ENCODE measurements around the gene IFNA13. TPM values are rescaled to one million over a fixed set of nuclear protein-coding genes. Genes with fewer than 3 reads are reported as not detected.
"Not testable (repeated sequence)": the region's sequence is repeated elsewhere in the genome, so short reads cannot be mapped to it uniquely, and the experiment has no call there.

IFNA13 gene
- polyA plus RNA-seq (ENCODE audit: insufficient read length in 4 of 4), result not detected

- DNase-seq (ENCODE audit: low read depth in 4 of 4, low spot score in 2 of 4), result no peak
These were observed at the start of gene IFNA13 for GRCh38 chr9:21367957-21368356. Gene IFNA13 (minus strand): TSS chr9:21368057. CDS start chr9:21368010, 47 bp downstream.

- DNase-seq (ENCODE audit: low read depth in 4 of 4, low spot score in 2 of 4), result no peak
These were observed 47.8 kb upstream of the IFNA13 start for GRCh38 chr9:21415493-21416267.

- no peak for DNase-seq (ENCODE audit: low read depth in 4 of 4, low spot score in 2 of 4)
These were observed 46.5 kb upstream of the IFNA13 start for GRCh38 chr9:21414220-21414940.

GRCh38 chr9:21413624-21414023, 45.8 kb upstream of the IFNA13 start:
- DNase-seq (ENCODE audit: low read depth in 4 of 4, low spot score in 2 of 4), result no peak

- DNase-seq (ENCODE audit: low read depth in 4 of 4, low spot score in 2 of 4), result no peak
These were observed 45.3 kb upstream of the IFNA13 start for GRCh38 chr9:21413151-21413550.

GRCh38 chr9:21412107-21412506, 44.2 kb upstream of the IFNA13 start:
- DNase-seq (ENCODE audit: low read depth in 4 of 4, low spot score in 2 of 4), result no peak

- DNase-seq (ENCODE audit: low read depth in 4 of 4, low spot score in 2 of 4), result no peak
These were observed 41.0 kb upstream of the IFNA13 start, which contains the start of gene IFNA8 for GRCh38 chr9:21408817-21409216. Gene IFNA8 (plus strand): TSS chr9:21409117. CDS start chr9:21409177, 60 bp downstream.

GRCh38 chr9:21404146-21404545, 36.3 kb upstream of the IFNA13 start:
- no peak for DNase-seq (ENCODE audit: low read depth in 4 of 4, low spot score in 2 of 4)

- peak in 2 of 4 donors; percentile 8 to 9 for DNase-seq (ENCODE audit: low read depth in 4 of 4, low spot score in 2 of 4)
These were observed 34.8 kb upstream of the IFNA13 start for GRCh38 chr9:21402386-21403251.

GRCh38 chr9:21399956-21400355, 32.1 kb upstream of the IFNA13 start:
- DNase-seq (ENCODE audit: low read depth in 4 of 4, low spot score in 2 of 4), result no peak

- no peak for DNase-seq (ENCODE audit: low read depth in 4 of 4, low spot score in 2 of 4)
These were observed 31.2 kb upstream of the IFNA13 start for GRCh38 chr9:21398955-21399489.

- peak in 3 of 4 donors; percentile 11 to 33 (median 32) for DNase-seq (ENCODE audit: low read depth in 4 of 4, low spot score in 2 of 4)
These were observed 28.2 kb upstream of the IFNA13 start for GRCh38 chr9:21395778-21396717.

- no peak for DNase-seq (ENCODE audit: low read depth in 4 of 4, low spot score in 2 of 4)
These were observed 24.4 kb upstream of the IFNA13 start for GRCh38 chr9:21392270-21392669.

GRCh38 chr9:21385131-21385670, 17.3 kb upstream of the IFNA13 start, which contains the start of gene IFNA2:
Gene IFNA2 (minus strand): TSS chr9:21385398. CDS start chr9:21385329, 69 bp downstream.
- DNase-seq (ENCODE audit: low read depth in 4 of 4, low spot score in 2 of 4), result no peak

- no peak for DNase-seq (ENCODE audit: low read depth in 4 of 4, low spot score in 2 of 4)
These were observed 15.8 kb upstream of the IFNA13 start for GRCh38 chr9:21383627-21384026.

GRCh38 chr9:21381448-21382339, 13.8 kb upstream of the IFNA13 start:
- no peak for DNase-seq (ENCODE audit: low read depth in 4 of 4, low spot score in 2 of 4)

GRCh38 chr9:21371467-21371866, 3.6 kb upstream of the IFNA13 start:
- not testable (repeated sequence) for DNase-seq (ENCODE audit: low read depth in 4 of 4, low spot score in 2 of 4)

- DNase-seq (ENCODE audit: low read depth in 4 of 4, low spot score in 2 of 4), result not testable (repeated sequence)
These were observed 688 bp downstream of the IFNA13 start for GRCh38 chr9:21367169-21367568.
